GM12878 (cell line): ENCODE measurements around the gene RNLS.

Source experiments
- RFX5 ChIP-seq: IDR thresholded peaks from 2 replicates; pipeline ENCODE4 v1.6.1; 2011; ENCODE audit warnings: low read depth, low read length, improper control_type of control experiment
- SRF ChIP-seq, 2 experiments: IDR thresholded peaks; 2 replicates each; pipeline ENCODE4 v1.6.1; 2011; ENCODE audit warnings: low read depth in 2 of 2, low read length in 2 of 2, mild to moderate bottlenecking in 1 of 2, moderate library complexity in 1 of 2
- ZZZ3 ChIP-seq: IDR thresholded peaks from 2 replicates; pipeline ENCODE4 v1.6.1; 2011; ENCODE audit warnings: low read depth; ENCODE audit not compliant: control insufficient read depth, insufficient read length
- TF ChIP-seq, protein P1 (sequence below), 3 experiments: IDR thresholded peaks in 2 of 3; conservative IDR thresholded peaks in 1 of 3; 2 replicates each; pipeline ENCODE4 v1.5.1; 2011; ENCODE audit warnings: low read depth in 3 of 3, low read length in 3 of 3, mild to moderate bottlenecking in 3 of 3, control low read depth in 2 of 3, moderate library complexity in 2 of 3, inconsistent platforms in 1 of 3, mixed read lengths in 1 of 3; ENCODE audit not compliant: control insufficient read depth in 2 of 3, insufficient read depth in 1 of 3; ENCODE audit errors: extremely low read depth in 1 of 3

DNA sequence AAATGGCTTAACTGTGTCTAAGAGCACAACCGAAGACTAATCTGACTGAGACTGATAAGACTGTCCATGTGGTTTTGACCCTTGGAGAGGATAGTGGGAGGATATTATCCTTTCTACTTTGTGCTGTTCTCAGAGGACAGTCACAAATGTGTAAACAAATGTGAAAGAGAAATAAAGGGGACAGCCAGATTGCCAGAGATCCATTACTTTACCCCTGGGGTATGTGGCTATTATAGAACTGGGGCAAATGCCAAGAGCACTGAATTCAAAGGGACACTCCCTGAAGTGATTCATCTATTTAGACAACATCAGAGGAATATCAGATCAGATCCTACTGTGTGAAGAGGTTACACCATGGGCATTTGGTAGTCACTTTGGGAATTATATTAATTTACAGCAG, 154.7 kb downstream of the RNLS start:
- TF ChIP-seq SRF (IDR thresholded peaks at IDR 0.05; ENCODE audit: low read depth in 2 of 2, low read length in 2 of 2) (no peak), ZZZ3 (no peak), RFX5 (no peak)
- TF ChIP-seq, protein P1, sequence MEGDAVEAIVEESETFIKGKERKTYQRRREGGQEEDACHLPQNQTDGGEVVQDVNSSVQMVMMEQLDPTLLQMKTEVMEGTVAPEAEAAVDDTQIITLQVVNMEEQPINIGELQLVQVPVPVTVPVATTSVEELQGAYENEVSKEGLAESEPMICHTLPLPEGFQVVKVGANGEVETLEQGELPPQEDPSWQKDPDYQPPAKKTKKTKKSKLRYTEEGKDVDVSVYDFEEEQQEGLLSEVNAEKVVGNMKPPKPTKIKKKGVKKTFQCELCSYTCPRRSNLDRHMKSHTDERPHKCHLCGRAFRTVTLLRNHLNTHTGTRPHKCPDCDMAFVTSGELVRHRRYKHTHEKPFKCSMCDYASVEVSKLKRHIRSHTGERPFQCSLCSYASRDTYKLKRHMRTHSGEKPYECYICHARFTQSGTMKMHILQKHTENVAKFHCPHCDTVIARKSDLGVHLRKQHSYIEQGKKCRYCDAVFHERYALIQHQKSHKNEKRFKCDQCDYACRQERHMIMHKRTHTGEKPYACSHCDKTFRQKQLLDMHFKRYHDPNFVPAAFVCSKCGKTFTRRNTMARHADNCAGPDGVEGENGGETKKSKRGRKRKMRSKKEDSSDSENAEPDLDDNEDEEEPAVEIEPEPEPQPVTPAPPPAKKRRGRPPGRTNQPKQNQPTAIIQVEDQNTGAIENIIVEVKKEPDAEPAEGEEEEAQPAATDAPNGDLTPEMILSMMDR (IDR thresholded peaks at IDR 0.05 in 2 of 3, conservative IDR thresholded peaks at IDR 0.05 in 1 of 3; ENCODE audit: control insufficient read depth in 2 of 3, extremely low read depth in 1 of 3, insufficient read depth in 1 of 3, low read depth in 3 of 3, low read length in 3 of 3) = no peak
